GM12891 (cell line): ENCODE data around the gene CALCOCO1.

Experiments used
- PAX5 ChIP-seq: IDR thresholded peaks from 2 replicates; pipeline ENCODE4 v1.6.1; 2011; ENCODE audit warnings: low read length, moderate library complexity, mild to moderate bottlenecking; ENCODE audit not compliant: insufficient read depth, severe bottlenecking
- POLR2A ChIP-seq: IDR thresholded peaks from 2 replicates; pipeline ENCODE4 v1.6.1; 2011; ENCODE audit warnings: low read depth, low read length, control low read depth
- POLR2AphosphoS5 ChIP-seq: IDR thresholded peaks from 2 replicates; pipeline ENCODE4 v1.6.1; 2011; ENCODE audit warnings: low read depth, low read length, control low read depth
- POU2F2 ChIP-seq: IDR thresholded peaks from 2 replicates; pipeline ENCODE4 v1.6.1; 2011; ENCODE audit warnings: low read depth, mild to moderate bottlenecking, control low read depth, low read length, moderate library complexity
- SPI1 ChIP-seq: IDR thresholded peaks from 2 replicates; pipeline ENCODE4 v1.6.1; 2011; ENCODE audit warnings: low read depth, low read length, control low read depth
- TAF1 ChIP-seq: IDR thresholded peaks from 2 replicates; pipeline ENCODE4 v1.6.1; 2011; ENCODE audit warnings: low read depth, low read length, control low read depth

DNA sequence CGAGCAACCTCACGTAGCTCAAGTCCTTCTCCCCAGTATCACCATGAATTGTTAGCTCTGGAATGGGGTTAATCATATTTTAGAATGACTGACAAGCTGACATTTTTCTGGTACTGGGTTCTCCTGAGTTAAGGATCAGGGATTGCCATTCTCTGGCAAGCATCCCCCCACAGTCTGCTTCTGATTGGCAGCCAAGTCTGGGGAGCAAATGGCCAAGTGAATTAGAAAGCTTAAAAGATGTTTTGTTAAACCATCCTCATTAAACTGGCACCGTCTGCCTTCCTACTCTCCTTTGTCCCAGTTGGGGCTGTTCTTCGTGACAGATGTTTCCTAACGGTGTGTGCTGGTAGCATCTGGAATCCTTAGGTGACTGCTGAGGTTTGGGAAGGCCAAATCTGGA lies 41.7 kb upstream of the CALCOCO1 start:
- TF ChIP-seq POLR2A (no peak), POLR2AphosphoS5 (no peak), SPI1 (no peak), TAF1 (no peak), PAX5 (no peak), POU2F2 (no peak)
